ENCODE measurements around the gene TRIM72.

- no peak for TF ChIP-seq CTCF (IDR thresholded peaks at IDR 0.05)
- no peak for TF ChIP-seq POLR2A (IDR thresholded peaks at IDR 0.05; ENCODE audit: low read depth)
These were observed 30.1 kb downstream of the TRIM72 start for GRCh38 chr16:31243734-31244670.
